GM18868 (cell line): ENCODE results near the gene G6PC1.
"Not testable (repeated sequence)": the region's sequence is repeated elsewhere in the genome, so short reads cannot be mapped to it uniquely, and the experiment has no call there.

Source experiments
- ATAC-seq: cut with Tn5 transposase; IDR thresholded peaks from one replicate; pipeline ENCODE4 v1.9.1; 2021; ENCODE audit warnings: mild to moderate bottlenecking, moderate library complexity; ENCODE audit not compliant: unreplicated experiment

The G6PC1 gene

DNA sequence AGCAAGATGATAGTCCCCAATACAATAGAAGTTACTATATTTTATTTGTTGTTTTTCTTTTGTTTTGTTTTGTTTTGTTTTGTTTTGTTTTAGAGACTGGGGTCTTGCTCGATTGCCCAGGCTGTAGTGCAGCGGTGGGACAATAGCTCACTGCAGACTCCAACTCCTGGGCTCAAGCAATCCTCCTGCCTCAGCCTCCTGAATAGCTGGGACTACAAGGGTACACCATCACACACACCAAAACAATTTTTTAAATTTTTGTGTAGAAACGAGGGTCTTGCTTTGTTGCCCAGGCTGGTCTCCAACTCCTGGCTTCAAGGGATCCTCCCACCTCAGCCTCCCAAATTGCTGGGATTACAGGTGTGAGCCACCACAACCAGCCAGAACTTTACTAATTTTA is 618 bp upstream of the G6PC1 start:
- ATAC-seq, result not testable (repeated sequence)

DNA sequence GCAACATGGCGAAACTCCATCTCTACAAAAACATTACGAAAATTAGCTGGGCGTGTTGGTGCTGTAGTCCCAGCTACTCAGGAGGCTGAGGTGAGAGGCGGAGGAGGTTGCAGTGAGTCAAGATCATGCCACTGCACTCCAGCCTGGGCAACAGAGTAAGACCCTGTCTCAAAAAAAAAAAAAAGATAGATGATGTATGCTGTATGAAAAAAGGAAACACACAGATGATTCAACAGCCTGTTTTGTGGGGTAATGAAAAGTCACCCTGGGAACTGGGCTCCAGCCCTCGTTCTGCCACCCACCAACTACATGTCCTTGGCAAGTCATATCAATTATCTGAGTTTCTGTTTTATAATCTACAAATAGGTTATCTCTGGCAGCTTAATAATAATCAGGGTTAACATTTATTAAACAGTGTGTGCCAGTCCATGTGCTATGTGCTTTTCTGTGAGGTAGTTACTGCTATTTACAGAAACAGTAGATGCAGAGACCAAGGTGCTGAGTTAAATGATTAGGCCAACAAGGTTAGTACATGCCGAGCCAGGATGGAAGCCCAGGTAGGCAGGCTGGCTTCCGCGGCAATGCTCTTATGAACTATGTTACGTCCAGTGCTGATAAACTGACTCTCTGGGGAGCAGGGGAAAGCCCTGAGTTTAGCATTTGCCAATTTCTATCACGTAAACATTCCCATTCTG is 1.1 kb downstream of the G6PC1 start:
- no peak for ATAC-seq

DNA sequence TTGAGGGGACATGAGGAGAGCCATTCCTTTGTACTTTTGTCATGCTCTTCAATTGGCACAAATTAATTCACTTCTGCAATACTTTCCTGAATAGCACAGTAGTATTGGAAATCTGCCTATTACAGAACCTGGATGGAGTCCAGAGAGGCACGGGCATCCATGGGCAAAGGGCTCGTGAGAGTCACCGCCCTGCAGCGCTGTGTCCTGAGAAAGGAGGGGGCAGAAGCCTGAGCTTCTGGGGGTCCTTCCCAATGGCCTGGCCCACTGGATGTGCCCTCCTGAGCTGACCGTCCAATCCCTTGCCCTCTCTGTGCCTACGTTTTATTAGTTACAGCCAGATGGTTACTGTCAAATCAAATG is 3.5 kb downstream of the G6PC1 start:
- ATAC-seq, result no peak

DNA sequence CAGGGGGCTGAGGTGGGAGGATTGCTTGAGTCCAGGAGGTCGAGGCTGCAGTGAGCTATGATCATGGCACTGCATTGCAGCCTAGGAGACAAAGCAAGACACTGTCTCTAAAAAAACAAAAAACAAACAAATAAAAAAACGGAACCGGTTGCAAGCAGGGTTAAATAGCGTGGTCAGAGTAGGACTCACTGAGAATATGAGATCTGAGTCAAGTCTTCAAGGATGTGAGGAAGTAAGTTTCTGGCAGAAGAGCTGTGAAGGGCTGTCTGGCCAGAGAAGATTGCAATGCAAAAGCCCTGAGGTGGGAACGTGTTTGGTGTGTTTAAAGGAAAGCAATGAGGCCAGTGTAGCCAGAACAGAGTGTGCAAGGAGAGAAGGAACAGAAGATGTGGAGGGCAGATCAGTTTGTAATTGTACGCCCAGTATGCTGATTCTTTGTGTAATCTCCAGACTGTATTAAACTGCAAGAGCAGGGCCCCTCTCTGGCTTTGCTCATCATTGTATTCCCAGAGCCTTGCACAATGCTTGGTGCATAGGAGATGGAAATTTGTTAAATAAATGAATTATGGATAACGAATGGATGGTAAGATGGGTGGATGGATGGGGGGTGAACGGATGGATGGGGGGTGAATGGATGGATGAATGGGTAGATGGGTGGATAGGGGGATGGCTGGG is 6.3 kb downstream of the G6PC1 start:
- ATAC-seq, result no peak

DNA sequence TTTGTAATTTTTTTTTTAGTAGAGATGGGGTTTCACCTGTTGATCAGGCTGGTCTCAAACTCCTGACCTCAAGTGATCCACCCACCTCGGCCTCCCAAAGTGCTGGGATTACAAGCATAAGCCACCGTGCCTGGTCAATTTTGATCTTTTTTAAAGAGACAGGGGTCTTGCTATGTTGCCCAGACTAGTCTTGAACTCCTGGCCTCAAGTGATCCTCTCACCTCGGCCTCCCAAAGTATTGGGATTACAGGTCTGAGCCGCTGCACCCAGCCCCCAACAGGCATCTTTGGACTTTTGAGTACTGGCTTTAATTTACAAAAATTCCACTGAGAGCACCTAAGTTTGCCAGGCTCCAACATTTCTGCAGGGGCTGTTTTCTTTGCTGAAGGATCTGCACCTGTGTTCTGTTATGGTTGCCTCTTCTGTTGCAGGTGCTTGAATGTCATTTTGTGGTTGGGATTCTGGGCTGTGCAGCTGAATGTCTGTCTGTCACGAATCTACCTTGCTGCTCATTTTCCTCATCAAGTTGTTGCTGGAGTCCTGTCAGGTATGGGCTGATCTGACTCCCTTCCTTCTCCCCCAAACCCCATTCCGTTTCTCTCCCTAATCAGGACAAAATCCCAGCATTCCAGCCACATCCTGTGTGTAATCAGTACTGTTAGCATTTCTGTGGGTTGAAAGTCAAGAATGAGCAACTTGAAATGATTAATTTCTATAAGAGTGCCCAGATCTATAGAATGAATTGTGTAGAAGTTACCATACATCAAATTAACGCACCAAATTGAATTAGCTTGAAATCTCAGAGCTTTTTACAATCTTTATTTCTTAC is 8.5 kb downstream of the G6PC1 start:
- no peak for ATAC-seq

DNA sequence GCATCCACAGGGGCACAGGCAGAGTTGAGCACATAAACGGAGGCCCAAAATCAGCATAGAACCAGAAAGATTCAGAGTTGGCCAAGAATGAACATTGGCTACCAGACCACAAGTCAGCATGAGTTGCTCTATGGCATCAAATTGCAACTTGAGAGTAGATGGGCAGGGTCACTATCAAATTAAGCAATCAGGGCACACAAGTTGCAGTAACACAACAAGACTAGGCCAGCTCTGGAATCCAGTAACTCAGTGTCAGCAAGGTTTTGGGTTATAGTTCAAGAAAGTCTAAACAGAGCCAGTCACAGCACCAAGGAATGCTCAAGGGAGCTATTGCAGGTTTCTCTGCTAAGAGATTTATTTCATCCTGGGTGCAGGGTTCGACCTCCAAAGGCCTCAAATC is 12.9 kb downstream of the G6PC1 start:
- ATAC-seq, result no peak

DNA sequence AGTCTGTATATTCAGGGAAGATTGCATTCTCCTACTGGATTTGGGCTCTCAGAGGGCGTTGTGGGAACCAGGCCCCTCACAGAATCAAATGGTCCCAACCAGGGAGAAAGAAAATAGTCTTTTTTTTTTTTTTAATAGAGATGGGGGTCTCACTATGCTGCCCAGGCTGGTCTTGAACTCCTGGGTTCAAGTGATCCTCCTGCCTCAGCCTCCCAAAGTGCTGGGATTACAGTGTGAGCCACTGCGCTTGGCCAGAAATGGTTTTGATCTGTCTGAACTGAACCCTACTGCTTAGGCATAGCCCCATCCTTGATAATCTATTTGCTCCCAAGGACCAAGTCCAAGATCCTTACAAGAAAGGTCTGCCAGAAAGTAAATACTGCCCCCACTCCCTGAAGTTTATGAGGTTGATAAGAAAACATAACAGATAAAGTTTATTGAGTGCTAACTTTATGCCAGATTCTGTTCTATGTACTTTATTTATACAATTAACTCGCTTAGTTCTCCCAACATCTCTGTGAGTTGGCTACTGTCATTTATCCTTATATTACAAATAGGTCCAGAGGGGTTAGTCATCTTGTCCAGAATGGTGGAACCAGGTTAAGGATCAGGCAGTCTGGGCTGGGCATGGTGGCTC is 13.5 kb downstream of the G6PC1 start:
- no peak for ATAC-seq

DNA sequence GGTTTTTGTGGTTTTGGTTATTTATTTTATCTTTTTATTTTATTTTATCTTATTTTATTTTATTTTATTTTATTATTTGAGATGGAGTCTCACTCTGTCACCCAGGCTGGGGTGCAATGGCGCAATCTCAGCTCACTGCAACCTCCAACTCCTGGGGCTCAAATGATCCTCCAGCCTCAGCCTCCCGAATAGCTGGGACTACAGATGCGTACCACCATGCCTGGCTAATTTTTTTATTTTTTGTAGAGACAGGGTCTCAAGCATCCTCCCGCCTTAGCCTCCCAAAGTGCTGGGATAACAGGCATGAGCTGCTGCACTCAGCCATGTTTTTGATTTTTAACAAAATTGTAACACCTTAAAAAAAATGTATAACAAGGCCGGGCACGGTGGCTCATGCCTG is 14.7 kb downstream of the G6PC1 start:
- ATAC-seq, result not testable (repeated sequence)

DNA sequence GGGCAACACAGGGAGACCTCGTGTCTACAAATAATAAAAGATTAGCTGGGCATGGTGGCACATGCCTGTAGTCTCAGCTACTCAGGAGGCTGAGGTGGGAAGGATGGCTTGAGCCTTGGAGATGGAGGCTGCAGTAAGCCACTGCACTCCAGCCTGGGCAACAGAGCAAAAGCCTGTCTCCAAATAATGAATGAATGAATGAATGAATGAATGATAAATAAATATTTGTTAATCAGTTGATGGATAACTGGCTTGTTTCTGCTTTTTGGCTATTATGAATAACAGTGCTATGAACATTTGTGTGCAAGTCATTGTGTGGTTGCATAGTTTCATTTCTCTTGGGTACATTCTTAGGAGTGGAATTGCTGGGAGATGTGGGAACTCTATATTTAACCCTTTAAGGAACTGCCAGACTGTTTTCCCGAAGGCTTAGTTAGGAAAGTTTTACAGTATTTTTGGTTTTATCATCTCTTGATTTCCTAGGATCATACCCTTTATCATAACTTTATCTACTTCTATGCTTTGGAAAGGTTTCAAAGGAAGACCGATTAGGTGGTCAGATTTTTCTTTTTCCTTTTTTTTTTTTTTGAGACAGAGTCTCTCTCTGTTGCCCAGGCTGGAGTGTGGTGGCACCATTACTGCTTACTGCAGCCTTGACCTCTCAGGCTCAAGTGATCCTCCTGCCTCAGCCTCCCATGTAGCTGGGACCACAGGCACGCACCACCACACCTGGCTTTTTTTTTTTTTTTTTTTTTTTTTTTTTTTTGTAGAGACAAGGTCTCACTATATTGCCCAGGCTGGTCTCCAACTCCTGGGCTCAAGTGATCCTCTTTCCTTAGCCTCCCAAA is 16.0 kb downstream of the G6PC1 start:
- ATAC-seq, result not testable (repeated sequence)

DNA sequence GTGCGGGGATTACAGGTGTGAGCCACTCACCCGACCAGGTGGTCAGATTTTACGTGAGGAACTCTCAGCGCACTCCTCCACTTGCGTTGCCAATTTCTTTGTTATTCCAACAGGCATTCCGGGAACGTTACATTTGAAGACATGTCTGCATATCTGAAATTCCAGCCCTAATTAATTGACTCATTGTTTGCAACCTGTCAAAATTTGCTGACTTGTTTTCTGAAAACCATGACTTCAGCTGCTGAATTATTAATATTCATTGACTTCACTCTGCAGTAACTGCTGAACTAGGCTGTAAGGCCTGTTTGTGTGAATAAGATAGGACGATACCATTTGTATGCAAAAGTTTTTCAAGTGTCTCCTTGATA is 16.6 kb downstream of the G6PC1 start:
- ATAC-seq, result no peak

DNA sequence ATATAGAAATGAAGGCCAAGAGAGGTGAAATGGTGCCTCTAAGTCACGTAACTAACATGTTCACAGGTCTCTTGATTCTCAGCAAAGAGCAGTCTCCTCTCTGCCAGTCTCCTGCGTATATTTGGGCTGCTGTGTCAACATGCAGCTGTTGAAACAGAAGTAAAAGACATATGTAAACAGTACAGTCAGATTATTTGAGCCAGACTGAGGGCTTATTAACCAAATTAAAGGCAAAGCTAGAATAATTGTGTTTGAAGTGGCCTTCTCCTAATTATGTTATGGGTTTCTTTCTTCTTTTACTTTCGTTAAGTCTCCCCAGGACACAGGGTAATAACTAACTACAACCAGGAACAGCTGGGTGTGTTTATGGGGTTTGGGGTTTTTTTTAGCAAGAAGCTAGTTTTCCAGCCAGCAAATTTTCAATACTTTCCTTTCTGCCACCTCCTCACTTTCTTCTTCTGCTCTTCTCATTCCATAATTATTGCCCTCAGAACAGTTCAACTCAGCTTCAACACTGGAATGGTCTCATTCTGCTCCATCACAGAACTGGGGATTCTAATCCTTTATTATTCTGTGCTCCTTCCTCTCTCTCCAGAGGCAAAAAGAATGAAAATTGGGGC is 18.4 kb downstream of the G6PC1 start:
- no peak for ATAC-seq

DNA sequence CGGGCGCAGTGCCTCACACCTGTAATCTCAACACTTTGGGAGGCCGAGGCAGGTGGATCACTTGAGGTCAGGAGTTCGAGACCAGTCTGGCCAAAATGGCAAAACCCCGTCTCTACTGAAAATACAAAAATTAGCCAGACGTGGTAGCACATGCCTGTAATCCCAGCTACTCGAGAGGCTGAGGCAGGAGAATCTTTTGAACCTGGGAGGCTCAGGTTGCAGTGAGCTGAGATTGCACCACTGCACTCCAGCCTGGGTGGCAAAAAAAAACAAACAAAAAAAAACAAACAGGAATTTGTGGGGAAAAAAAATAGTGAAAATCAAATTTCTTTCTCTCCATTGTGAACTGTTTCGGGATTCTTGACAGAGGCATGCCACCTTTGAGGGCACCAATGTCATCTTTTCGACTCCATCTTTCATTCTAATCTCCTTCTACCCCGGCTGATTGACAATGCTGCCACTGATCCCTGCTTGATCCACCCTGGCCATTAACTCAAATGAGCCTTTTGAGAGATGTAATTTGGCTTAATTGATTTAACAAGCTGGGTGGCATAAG is 19.0 kb downstream of the G6PC1 start:
- not testable (repeated sequence) for ATAC-seq

DNA sequence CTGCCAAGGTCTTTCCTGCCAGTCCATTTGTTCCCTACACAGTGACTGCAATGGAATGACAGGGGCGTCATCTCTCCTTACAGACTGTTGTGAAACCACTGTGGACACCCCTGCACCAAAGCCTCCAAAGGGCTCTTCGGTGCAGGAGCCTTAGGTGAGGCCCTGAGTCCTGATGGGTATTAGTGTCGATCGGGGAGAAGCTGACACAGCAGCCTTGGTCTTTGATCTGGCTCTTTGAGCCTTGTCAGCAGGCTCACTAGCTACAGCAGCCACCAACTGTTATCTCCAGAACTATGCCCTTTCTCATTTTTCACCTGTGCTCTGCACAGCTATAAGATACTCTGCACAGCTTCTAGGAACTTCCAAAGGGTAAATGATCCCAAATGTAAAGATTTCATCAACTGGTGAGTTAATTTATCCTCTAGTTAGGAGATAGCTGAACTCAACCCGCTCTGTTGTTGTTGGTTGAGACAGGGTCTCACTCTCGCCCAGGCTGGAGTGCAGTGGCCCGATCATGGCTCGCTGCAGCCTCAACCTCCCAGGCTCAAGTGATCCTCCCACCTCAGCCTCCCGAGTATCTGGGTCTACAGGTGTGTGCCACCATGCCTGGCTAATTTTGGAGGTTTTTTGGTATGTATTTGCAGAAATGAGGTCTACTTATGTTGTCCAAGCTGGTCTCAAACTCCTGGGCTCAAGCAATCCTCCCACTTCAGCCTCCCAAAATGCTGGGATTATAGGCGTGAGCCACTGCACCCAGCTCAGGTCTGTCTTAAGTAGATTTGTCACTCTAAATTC is 19.7 kb downstream of the G6PC1 start:
- no peak for ATAC-seq

DNA sequence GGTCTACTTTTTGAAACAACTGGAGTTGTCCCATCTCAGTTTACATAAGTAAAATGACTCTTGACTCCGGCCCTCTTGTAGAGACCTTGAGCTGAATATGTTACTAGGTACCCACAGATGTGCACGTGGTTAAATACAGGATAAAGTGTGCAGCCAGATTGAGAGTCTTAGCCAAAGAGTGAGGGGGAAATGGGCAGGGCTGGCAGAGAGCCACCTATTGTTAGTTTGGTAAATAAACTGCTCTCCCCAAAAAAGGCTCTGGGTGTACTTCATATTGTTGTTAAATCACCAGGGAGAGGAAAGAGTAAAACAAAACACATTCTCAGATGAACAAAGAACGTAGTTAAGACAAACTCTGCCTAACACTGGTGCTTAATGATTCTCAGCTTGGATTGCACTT is 20.3 kb downstream of the G6PC1 start:
- ATAC-seq, result no peak

DNA sequence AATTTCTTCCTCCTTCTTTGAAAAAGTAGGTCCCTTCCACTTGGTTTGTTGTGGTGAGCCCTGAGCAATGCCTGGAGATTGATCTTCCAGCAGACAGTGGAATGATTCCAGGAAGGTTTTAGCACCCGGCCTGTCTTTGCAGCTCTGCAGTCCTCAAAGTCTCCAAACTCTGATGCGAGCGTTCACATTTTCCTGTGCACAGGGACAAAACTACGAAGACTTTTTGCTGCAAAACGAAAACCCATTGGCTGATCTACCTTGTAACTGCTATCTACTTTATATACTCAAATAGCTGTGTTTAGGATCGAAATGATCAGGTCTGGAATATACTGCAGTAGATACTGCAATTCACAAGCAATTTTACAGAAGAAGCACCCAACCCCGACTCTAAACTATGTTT is 21.7 kb downstream of the G6PC1 start:
- ATAC-seq, result no peak

DNA sequence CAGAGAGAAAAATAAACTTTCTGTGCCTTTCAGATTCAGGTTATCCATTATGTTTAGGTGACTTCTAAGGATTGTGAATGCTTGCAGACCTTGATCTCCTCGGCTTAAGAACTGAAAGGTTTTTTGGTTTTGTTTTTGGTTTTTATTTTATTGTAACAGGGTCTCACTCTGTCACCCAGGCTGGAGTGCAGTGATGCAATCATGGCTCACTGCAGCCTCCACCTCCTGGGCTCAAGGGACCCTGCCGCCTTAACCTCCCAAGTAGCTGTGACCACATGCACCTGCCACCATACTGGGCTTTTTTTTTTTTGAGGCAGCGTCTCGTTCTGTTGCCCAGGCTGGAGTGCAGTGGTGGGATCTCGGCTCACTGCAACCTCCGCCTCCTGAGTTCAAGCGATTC is 22.9 kb downstream of the G6PC1 start:
- ATAC-seq, result not testable (repeated sequence)

DNA sequence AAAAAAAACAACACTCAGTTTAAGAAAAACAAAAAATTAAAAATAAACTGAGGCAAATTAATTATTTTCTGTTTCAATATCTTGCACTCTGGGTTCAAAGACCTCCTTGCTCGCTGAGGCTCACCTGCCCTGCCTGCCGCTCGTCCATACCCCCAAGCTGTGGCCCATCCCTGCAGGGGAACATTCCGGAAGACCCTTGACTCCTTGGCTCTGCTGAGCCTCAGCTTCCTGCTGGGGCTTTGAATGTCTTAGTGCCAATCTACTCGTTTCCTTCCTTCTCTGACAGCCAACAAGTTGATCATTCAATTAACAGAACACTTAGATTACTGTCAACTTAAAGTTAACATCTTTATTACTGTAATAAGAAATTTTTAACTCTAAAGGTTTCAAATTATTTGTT is 24.3 kb downstream of the G6PC1 start:
- no peak for ATAC-seq

DNA sequence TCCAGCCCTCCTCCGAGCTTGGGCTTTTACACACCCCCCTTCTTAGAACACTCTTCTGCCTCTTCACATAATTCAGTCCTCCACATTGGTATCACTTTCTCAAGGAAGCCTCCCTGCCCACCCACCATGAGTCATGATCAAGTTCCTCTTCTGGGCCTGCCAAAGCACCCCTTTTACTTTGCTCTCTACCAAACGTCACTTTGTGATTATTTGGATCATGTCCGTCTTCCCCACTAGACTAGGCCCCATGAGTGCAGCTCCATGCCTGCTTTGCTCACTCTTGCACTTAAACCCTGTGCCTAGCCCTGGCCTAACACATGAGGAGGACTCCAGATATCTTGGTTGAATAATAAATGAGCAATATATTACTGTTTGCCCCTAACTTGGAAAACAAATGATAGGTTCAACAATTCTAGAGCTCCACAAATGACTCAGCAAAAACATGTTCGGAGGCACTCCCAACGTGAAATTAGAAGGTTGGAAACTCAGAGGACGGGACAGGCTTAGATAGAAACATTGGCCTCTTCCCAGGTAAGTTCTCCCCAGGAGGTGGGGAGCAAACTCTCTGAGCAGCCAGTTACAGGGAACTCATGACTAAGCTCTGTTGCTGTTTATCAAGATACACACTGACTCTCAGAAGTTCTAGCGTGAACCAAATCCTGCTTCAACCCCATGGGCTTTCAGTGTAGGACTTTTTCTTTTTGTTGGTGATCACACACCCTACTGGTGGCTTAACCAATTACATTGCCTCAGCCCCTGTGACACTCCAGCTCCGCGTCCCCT is 28.3 kb downstream of the G6PC1 start:
- ATAC-seq, result peak; percentile 68
